KMS-11 (cell line): ENCODE results near the gene GALNTL6.
A peak's percentile ranks its signal among the peaks of the same experiment; 100 is the strongest.

Source experiments
- H2AFZ ChIP-seq: fragments of 200-600 bp; sonication (generic); 2 replicates; pipeline ENCODE4 v1.6.1; 2016; ENCODE audit warnings: antibody characterized with exemption, mixed run types, low read depth
- H3K27ac ChIP-seq: fragments of 200-600 bp; sonication (generic); 2 replicates; pipeline ENCODE4 v1.6.1; 2016; ENCODE audit warnings: mild to moderate bottlenecking, mixed run types
- H3K27me3 ChIP-seq: fragments of 200-600 bp; sonication (generic); 2 replicates; pipeline ENCODE4 v1.6.1; 2017; ENCODE audit warnings: mild to moderate bottlenecking, low read depth, mixed run types, moderate library complexity; ENCODE audit not compliant: insufficient read depth
- H3K36me3 ChIP-seq: fragments of 200-600 bp; sonication (generic); 2 replicates; pipeline ENCODE4 v1.6.1; 2017; ENCODE audit warnings: mild to moderate bottlenecking, mixed run types; ENCODE audit not compliant: insufficient read depth
- H3K4me1 ChIP-seq: fragments of 200-600 bp; sonication (generic); 2 replicates; pipeline ENCODE4 v1.6.1; 2016; ENCODE audit warnings: mild to moderate bottlenecking, low read depth, mixed run types; ENCODE audit not compliant: poor library complexity, severe bottlenecking
- H3K4me2 ChIP-seq: fragments of 200-600 bp; sonication (generic); 2 replicates; pipeline ENCODE4 v1.7.0; 2016; ENCODE audit warnings: mild to moderate bottlenecking, mixed run types
- H3K4me3 ChIP-seq: fragments of 200-600 bp; sonication (generic); IDR thresholded peaks from 2 replicates; pipeline ENCODE4 v1.6.1; 2017; ENCODE audit warnings: low read depth, low read length, mixed read lengths; ENCODE audit not compliant: insufficient read depth
- H3K79me2 ChIP-seq: fragments of 200-600 bp; sonication (generic); 2 replicates; pipeline ENCODE4 v1.6.1; 2016; ENCODE audit warnings: low read depth, mixed run types; ENCODE audit not compliant: insufficient read depth
- H3K9ac ChIP-seq: fragments of 200-600 bp; sonication (generic); 2 replicates; pipeline ENCODE4 v1.6.1; 2016; ENCODE audit warnings: mild to moderate bottlenecking, mixed run types
- H4K20me1 ChIP-seq: fragments of 200-600 bp; sonication (generic); 2 replicates; pipeline ENCODE4 v1.6.1; 2016; ENCODE audit warnings: mild to moderate bottlenecking, mixed run types; ENCODE audit not compliant: insufficient read depth
- CTCF ChIP-seq: fragments of 200-600 bp; sonication (generic); conservative IDR thresholded peaks from 2 replicates; pipeline ENCODE4 v1.6.1; 2017; ENCODE audit warnings: low read depth, mild to moderate bottlenecking, antibody characterized with exemption, low read length, moderate library complexity, mixed read lengths

GALNTL6 gene

GRCh38 chr4:171876636-171877035 is 63.4 kb downstream of the GALNTL6 start:
- no peak for TF ChIP-seq CTCF
- no peaks in the 10 kb centered on the region for H3K27me3 ChIP-seq
- H2AFZ ChIP-seq: no peak overlapping the region
- no peak overlapping the region for H3K27ac ChIP-seq
- H3K9ac ChIP-seq: no peak overlapping the region
- no peaks in the 10 kb centered on the region for H4K20me1 ChIP-seq
- H3K79me2 ChIP-seq: no peaks in the 10 kb centered on the region
- H3K4me2 ChIP-seq: no peak overlapping the region
- H3K4me3 ChIP-seq: no peak overlapping the region
- no peaks in the 10 kb centered on the region for H3K36me3 ChIP-seq
- no peaks in the 10 kb centered on the region for H3K4me1 ChIP-seq

- H2AFZ ChIP-seq: no peak overlapping the region
These were observed 66.9 kb downstream of the GALNTL6 start for GRCh38 chr4:171880136-171880535.

GRCh38 chr4:171889681-171890080 is 76.5 kb downstream of the GALNTL6 start:
- no peak overlapping the region for H3K4me3 ChIP-seq
- peaks cover 24% of the 10 kb centered on the region for H3K4me1 ChIP-seq
- H3K9ac ChIP-seq: no peak overlapping the region
- no peak overlapping the region for H3K27ac ChIP-seq
- H4K20me1 ChIP-seq: no peaks in the 10 kb centered on the region
- TF ChIP-seq CTCF: no peak
- H3K79me2 ChIP-seq: no peaks in the 10 kb centered on the region
- H3K4me2 ChIP-seq: no peak overlapping the region
- no peak overlapping the region for H2AFZ ChIP-seq
- no peaks in the 10 kb centered on the region for H3K27me3 ChIP-seq
- H3K36me3 ChIP-seq: no peaks in the 10 kb centered on the region

More at GRCh38 chr4:171880136-171880535, 66.9 kb downstream of the GALNTL6 start:
- no peaks in the 10 kb centered on the region for H3K36me3 ChIP-seq
- no peak for TF ChIP-seq CTCF
- H3K27ac ChIP-seq: no peak overlapping the region
- H3K79me2 ChIP-seq: no peaks in the 10 kb centered on the region
- no peak overlapping the region for H3K9ac ChIP-seq
- no peak overlapping the region for H3K4me3 ChIP-seq
- H3K27me3 ChIP-seq: no peaks in the 10 kb centered on the region
- no peaks in the 10 kb centered on the region for H4K20me1 ChIP-seq
- H3K4me1 ChIP-seq: no peaks in the 10 kb centered on the region
- no peak overlapping the region for H3K4me2 ChIP-seq

- Histone ChIP-seq H3K4me2 (peak overlapping the region; percentile 39), H3K4me3 (no peak overlapping the region), H2AFZ (peak overlapping the region; percentile 13), H4K20me1 (no peaks in the 10 kb centered on the region), H3K27me3 (no peaks in the 10 kb centered on the region), H3K79me2 (no peaks in the 10 kb centered on the region), H3K4me1 (peaks cover 24% of the 10 kb centered on the region), H3K9ac (peak overlapping the region; percentile 4; the same call in 1 of the 2 replicates), H3K36me3 (no peaks in the 10 kb centered on the region), H3K27ac (peak overlapping the region; percentile 43)
- TF ChIP-seq CTCF: peak; percentile 43
These were observed 77.8 kb downstream of the GALNTL6 start for GRCh38 chr4:171891038-171891437.
